Activated CD8-positive, alpha-beta T cell treated with anti-CD3 and anti-CD28 coated beads for 36 hours (primary cell): Measurements from ENCODE around the gene NSD2. TPM values are rescaled to one million over a fixed set of nuclear protein-coding genes. Genes with fewer than 3 reads are reported as not detected.

ENCODE experiments used
- ATAC-seq: fragments of 200-7000 bp; cut with Tn5 transposase; one replicate; pipeline ENCODE4 v1.10.0; 2021; ENCODE audit warnings: mild to moderate bottlenecking, moderate library complexity
- CTCF ChIA-PET: fragments of 350-600 bp; sonication (Branson Sonifier 250); formaldehyde crosslinking; loops from one replicate; lab custom pipeline; 2021; ENCODE audit warnings: antibody characterized with exemption; lab: Charles Lee
- POLR2A ChIA-PET: fragments of 350-600 bp; sonication (Branson Sonifier 250); formaldehyde crosslinking; loops from one replicate; lab custom pipeline; 2021; ENCODE audit warnings: antibody characterized with exemption; lab: Charles Lee
- DNase-seq: peaks from one replicate; pipeline ENCODE4 v3.0.0-alpha.2; 2020
- H3K27ac Mint-ChIP-seq: one replicate; pipeline ENCODE4 v1.8.0; 2021; ENCODE audit warnings: mild to moderate bottlenecking, mixed read lengths
- H3K27me3 Mint-ChIP-seq: one replicate; pipeline ENCODE4 v1.8.0; 2021; ENCODE audit warnings: mixed read lengths
- H3K36me3 Mint-ChIP-seq: one replicate; pipeline ENCODE4 v1.8.0; 2021; ENCODE audit warnings: low read depth, mixed read lengths
- H3K4me1 Mint-ChIP-seq: one replicate; pipeline ENCODE4 v1.8.0; 2021; ENCODE audit warnings: low read depth, mixed read lengths
- H3K4me3 Mint-ChIP-seq: one replicate; pipeline ENCODE4 v1.8.0; 2021; ENCODE audit warnings: mild to moderate bottlenecking, moderate library complexity, mixed read lengths
- H3K9me3 Mint-ChIP-seq: one replicate; pipeline ENCODE4 v1.8.0; 2021; ENCODE audit warnings: mixed read lengths
- intact Hi-C: fragments of 100-400 bp; cut with micrococcal nuclease; formaldehyde crosslinking; loops from one replicate; pipeline ENCODE4 v1.10.0; 2022
- total RNA-seq, 2 experiments: library from RNA; stranded (reverse); gene quantifications; one replicate each; pipeline ENCODE4 v1.2.3, GENCODE V29; 2021
- TF ChIP-seq, protein P1 (sequence below): fragments of 200-600 bp; IDR thresholded peaks from one replicate; pipeline ENCODE4 v1.8.0; 2022; ENCODE audit warnings: antibody characterized with exemption, mild to moderate bottlenecking

NSD2 gene
- total RNA-seq, 2 experiments from 2014 or later = 219 TPM

DNA sequence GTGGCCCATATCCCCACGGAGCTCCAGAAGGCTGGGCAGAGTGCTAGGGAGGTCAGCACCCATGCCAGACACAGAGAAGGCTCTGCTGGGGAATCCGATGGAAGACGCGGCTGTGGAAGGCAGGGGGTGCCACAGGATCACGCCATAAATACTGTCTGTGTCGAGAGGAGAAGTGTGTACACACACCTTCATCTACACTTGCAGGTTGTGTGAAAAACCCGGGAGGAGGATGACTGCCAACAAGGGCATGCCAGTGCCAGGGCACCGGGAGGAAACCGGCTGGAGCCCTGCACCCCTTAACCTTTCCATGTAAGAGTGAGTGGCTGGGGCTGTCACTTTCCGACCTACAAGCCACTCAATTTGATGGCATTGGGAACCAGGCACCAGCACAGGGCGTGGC lies 46.4 kb upstream of the NSD2 start:
- TF ChIP-seq, protein P1, sequence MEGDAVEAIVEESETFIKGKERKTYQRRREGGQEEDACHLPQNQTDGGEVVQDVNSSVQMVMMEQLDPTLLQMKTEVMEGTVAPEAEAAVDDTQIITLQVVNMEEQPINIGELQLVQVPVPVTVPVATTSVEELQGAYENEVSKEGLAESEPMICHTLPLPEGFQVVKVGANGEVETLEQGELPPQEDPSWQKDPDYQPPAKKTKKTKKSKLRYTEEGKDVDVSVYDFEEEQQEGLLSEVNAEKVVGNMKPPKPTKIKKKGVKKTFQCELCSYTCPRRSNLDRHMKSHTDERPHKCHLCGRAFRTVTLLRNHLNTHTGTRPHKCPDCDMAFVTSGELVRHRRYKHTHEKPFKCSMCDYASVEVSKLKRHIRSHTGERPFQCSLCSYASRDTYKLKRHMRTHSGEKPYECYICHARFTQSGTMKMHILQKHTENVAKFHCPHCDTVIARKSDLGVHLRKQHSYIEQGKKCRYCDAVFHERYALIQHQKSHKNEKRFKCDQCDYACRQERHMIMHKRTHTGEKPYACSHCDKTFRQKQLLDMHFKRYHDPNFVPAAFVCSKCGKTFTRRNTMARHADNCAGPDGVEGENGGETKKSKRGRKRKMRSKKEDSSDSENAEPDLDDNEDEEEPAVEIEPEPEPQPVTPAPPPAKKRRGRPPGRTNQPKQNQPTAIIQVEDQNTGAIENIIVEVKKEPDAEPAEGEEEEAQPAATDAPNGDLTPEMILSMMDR = no peak
- no peak overlapping the region for H3K27ac Mint-ChIP-seq
- H3K4me1 Mint-ChIP-seq = no peaks in the 10 kb centered on the region
- no peak for DNase-seq
- peaks cover 27% of the 10 kb centered on the region for H3K36me3 Mint-ChIP-seq
- CTCF ChIA-PET = no interaction called here
- H3K9me3 Mint-ChIP-seq = no peaks in the 10 kb centered on the region
- POLR2A ChIA-PET = no interaction called here
- ATAC-seq = no peak
- H3K4me3 Mint-ChIP-seq = no peak overlapping the region
- H3K27me3 Mint-ChIP-seq = no peaks in the 10 kb centered on the region
- intact Hi-C loops = no loop called here

DNA sequence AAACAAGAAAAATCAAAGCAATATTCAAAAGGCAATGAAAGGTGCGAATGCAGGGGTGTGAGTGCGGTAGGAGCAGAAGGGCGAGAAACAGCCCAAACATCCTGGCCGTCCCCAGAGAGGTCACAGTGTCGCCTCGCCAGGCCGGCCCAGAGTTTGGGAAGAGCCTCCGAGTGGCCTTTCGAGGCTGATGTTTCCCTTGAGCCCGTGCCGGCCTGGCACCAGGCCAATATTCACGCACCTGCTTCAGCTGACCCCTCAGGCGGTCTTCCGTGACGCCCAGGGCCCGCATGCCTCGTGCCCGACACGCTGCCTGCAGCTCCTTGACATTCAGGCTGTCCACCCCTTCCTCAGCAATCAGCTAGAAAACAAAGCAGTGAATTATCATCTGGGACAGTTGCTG lies 45.9 kb upstream of the NSD2 start:
- H3K4me1 Mint-ChIP-seq = no peaks in the 10 kb centered on the region
- intact Hi-C loops = no loop called here
- no peak for DNase-seq
- no peak overlapping the region for H3K4me3 Mint-ChIP-seq
- no peak overlapping the region for H3K27ac Mint-ChIP-seq
- H3K27me3 Mint-ChIP-seq = no peaks in the 10 kb centered on the region
- no peaks in the 10 kb centered on the region for H3K9me3 Mint-ChIP-seq
- POLR2A ChIA-PET = interaction anchor here (0.8 kb wide), 1 partner anchor 372 kb away, joined by 3 read pairs; no protein-coding TSS in a partner anchor
- TF ChIP-seq, protein P1 = no peak
- H3K36me3 Mint-ChIP-seq = peaks cover 27% of the 10 kb centered on the region
- CTCF ChIA-PET = no interaction called here
- ATAC-seq = no peak

DNA sequence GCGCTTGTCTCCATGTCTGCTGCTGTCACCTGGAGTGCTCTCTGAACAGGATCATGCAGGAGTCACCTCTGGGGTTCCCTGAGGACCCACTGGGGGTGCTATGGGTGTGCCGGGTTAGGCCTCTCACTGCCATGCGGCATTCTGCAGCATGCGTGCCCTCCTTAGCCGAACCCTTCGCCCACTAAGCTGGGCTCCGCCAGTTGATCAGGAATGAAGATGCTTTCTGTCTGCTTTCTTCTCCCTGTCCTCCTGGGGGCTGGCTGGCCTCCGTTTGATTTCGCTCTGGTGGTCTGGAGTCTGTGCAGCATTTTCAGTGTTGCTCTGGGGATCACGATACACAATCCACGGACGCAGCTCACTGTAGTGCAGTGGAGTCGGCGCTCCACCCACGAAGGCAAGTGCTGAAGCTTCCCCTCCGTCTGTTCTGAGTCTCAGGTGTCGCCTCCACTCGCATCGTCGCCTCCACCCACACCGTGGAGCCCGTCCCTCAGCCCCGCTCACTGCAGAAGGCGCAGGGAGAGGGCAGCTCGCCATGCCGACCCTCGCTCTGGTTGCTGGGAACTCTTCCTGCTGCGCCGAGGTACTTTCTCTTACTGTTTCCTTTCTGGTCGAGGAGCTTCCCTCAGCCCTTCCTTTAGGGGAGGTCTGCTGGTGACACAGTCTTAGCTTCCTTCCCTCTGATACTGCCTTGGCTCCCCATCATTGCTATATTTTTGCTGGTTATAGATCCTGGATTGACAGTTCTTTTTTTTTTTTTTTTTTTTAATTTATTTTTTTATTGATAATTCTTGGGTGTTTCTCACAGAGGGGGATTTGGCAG lies 44.5 kb upstream of the NSD2 start:
- Mint-ChIP-seq H3K4me1 (no peaks in the 10 kb centered on the region), H3K27ac (no peak overlapping the region), H3K36me3 (peaks cover 26% of the 10 kb centered on the region), H3K9me3 (no peaks in the 10 kb centered on the region), H3K4me3 (no peak overlapping the region), H3K27me3 (no peaks in the 10 kb centered on the region)
- TF ChIP-seq, protein P1 = no peak
- DNase-seq (no peak), ATAC-seq (no peak)
- CTCF ChIA-PET = no interaction called here
- POLR2A ChIA-PET = no interaction called here
- intact Hi-C loops = no loop called here

DNA sequence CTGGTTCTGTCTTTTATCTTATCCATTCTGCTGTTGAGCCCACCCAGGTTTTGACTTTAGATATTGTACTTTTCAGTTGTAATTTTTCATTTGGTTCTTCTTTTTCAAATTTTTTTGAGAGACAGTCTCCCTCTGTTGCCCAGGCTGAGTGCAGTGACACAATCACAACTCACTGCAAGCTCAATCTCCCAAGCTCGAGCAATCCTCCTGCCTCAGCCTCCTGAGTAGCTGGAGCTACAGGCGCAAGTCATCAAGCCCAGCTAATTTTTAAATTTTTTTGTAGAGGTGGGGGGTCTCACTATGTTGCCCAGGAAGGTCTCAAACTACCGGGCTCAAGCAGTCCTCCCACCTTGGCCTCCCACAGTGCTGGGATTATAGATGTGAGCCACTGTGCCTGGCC lies 41.0 kb upstream of the NSD2 start:
- ChIA-PET POLR2A (interaction anchor here (1.0 kb wide), 1 partner anchor 29 kb away, joined by 3 read pairs; no protein-coding TSS in a partner anchor), CTCF (interaction anchor here (0.9 to 1.5 kb wide), 4 partner anchors 20 to 69 kb away, joined by 3 to 5 read pairs (median 3); no protein-coding TSS in a partner anchor)
- Mint-ChIP-seq H3K36me3 (peaks cover 25% of the 10 kb centered on the region), H3K9me3 (no peaks in the 10 kb centered on the region), H3K27ac (no peak overlapping the region), H3K4me3 (no peak overlapping the region), H3K27me3 (no peaks in the 10 kb centered on the region), H3K4me1 (peaks cover 5% of the 10 kb centered on the region)
- DNase-seq (no peak), ATAC-seq (no peak)
- intact Hi-C loops = no loop called here
- TF ChIP-seq, protein P1 = no peak

DNA sequence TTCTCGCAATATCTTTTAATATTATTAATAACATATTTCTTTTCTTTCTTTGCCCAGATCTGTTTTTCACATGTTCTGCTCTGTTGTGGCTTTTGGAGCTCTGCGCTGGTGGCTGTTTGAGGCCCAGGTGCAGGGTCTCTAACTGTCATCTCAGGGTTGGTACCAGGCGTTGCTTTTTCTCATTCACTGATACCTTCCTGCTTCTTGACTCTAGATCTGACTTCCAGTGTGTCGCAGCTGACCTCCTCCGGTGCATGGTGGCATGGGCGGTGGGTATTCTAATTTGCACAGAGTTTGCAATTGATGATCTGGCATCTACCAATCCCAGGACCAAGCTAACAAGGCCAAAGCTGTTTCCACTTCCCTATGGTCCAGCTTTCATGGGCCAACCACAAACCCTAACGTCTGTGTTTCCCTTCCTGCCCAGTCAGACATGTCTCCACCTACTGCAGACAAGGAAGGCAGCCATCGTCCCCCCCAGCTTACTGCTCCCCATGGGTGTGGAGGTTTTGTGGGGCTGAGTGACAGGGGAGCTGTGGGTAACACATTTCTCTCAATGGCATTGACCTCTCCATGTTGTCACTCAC lies 40.5 kb upstream of the NSD2 start:
- Mint-ChIP-seq H3K36me3 (peaks cover 29% of the 10 kb centered on the region), H3K4me1 (peaks cover 5% of the 10 kb centered on the region), H3K9me3 (no peaks in the 10 kb centered on the region), H3K27ac (no peak overlapping the region), H3K4me3 (no peak overlapping the region), H3K27me3 (no peaks in the 10 kb centered on the region)
- DNase-seq (no peak), ATAC-seq (no peak)
- TF ChIP-seq, protein P1 = no peak
- intact Hi-C loops = no loop called here
- ChIA-PET CTCF (interaction anchor here (0.9 to 1.5 kb wide), 4 partner anchors 20 to 69 kb away, joined by 3 to 5 read pairs (median 3); no protein-coding TSS in a partner anchor), POLR2A (no interaction called here)
